ENCODE results near the gene NOC2L. TPM values are rescaled to one million over a fixed set of nuclear protein-coding genes. Genes with fewer than 3 reads are reported as not detected.
"Not testable (repeated sequence)": the region's sequence is repeated elsewhere in the genome, so short reads cannot be mapped to it uniquely, and the experiment has no call there.

The NOC2L gene
- total RNA-seq, 1 donor from 2014 or later: 69.8 TPM

DNA sequence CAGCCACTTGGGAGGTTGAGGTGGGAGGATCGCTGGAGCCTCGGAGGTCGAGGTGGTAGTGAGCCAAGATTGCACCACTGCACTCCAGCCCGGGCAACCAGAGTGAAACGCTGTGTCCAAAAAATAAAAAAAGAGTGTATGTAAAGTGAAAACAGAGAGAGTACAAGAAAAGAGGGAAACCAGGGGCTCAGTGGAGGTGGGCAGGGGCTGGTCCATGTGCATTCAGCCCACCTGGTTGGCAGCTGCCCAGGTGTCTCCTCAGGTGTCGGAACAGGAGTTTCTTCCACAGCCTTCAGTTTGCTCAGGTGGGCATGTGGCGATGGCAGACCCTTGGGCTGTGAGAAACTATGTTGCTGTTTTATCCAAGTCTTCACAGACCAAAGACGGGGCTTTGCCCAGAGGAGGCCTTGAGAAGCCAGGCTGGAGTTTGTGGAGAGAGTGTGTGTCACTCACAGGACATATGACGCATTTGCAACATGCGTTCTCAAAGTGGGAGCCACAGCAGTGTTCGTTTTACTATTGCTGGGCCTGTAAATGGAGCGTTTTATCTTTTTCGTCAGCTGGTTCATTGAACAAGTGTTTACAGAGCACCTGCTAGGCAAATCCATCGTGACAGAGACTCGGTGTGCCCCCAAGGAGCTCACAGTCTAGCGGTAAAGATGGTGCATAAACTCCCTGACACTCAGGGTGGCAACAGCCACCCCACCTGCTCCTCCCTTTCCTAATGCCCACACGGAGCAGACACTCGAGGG lies 57.8 kb downstream of the NOC2L start:
- peaks cover under 1% of the 10 kb centered on the region for H3K36me3 Mint-ChIP-seq
- H3K4me1 Mint-ChIP-seq: peaks cover 22% of the 10 kb centered on the region
- TF ChIP-seq, protein P1, sequence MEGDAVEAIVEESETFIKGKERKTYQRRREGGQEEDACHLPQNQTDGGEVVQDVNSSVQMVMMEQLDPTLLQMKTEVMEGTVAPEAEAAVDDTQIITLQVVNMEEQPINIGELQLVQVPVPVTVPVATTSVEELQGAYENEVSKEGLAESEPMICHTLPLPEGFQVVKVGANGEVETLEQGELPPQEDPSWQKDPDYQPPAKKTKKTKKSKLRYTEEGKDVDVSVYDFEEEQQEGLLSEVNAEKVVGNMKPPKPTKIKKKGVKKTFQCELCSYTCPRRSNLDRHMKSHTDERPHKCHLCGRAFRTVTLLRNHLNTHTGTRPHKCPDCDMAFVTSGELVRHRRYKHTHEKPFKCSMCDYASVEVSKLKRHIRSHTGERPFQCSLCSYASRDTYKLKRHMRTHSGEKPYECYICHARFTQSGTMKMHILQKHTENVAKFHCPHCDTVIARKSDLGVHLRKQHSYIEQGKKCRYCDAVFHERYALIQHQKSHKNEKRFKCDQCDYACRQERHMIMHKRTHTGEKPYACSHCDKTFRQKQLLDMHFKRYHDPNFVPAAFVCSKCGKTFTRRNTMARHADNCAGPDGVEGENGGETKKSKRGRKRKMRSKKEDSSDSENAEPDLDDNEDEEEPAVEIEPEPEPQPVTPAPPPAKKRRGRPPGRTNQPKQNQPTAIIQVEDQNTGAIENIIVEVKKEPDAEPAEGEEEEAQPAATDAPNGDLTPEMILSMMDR (IDR thresholded peaks at IDR 0.05; ENCODE audit: unreplicated experiment): no peak
- no peak overlapping the region for H3K4me3 Mint-ChIP-seq
- H3K27ac Mint-ChIP-seq: no peak overlapping the region
- no peak for DNase-seq (ENCODE audit: low spot score in 2 of 2, unreplicated experiment in 2 of 2)
- no peaks in the 10 kb centered on the region for H3K9me3 Mint-ChIP-seq
- peaks cover 38% of the 10 kb centered on the region for H3K27me3 Mint-ChIP-seq (ENCODE audit: low read depth)

DNA sequence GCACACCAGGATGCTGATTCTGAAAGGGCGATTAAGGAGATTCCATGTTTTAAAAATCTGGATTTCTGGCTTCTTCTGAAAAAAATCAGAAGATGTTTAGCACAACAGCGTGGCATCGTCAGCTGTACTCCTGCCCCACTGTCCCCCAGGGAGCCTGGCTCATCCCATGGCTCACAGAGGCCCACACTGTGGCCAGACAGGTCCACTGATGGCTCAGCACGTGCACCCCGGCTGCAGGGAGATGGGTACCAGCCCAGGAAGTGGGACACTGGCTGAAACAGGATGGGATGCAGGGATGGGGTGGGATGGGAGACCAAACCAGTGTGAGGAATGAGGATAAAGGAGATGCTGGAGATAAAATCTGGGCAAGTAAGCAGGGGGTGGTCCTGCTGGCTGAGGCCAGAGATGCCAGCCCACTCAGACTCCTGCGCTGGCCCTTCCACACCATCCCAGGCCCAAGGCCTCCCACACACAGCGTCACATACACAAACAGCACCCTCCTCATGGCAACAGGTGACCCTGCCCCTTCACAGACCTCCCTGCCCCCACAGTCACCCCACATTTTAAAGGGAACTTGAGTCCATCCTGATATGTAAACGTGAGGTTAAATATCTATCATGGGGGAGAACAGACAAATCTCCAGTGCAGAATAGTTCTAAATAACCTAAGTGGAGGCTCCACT lies 59.3 kb downstream of the NOC2L start:
- TF ChIP-seq, protein P1 (IDR thresholded peaks at IDR 0.05; ENCODE audit: unreplicated experiment): no peak
- Mint-ChIP-seq H3K27ac (no peak overlapping the region), H3K4me1 (peaks cover 9% of the 10 kb centered on the region), H3K36me3 (no peaks in the 10 kb centered on the region), H3K27me3 (ENCODE audit: low read depth) (peaks cover 50% of the 10 kb centered on the region), H3K9me3 (no peaks in the 10 kb centered on the region), H3K4me3 (no peak overlapping the region)
- no peak for DNase-seq (ENCODE audit: low spot score in 2 of 2, unreplicated experiment in 2 of 2)

DNA sequence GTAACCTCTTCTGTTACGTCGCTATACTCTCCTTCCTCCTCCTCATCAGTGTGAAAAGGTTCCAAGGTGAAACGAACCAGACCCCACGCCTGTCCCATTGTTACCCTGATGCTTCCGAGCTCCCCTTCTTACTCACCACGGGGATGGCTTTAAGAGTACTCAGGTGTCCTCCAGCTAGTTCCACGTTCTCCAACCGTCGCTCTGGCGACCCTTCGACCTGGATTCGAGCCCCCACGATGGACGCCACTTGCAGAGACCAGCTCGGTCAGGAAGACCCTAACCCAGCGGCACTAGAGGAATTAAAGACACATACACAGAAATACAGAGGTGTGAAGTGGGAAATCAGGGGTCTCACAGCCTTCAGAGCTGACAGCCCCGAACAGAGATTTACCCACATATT lies 61.1 kb downstream of the NOC2L start:
- not testable (repeated sequence) for H3K4me1 Mint-ChIP-seq; H3K4me3 Mint-ChIP-seq; H3K9me3 Mint-ChIP-seq; H3K27ac Mint-ChIP-seq; H3K36me3 Mint-ChIP-seq; DNase-seq (ENCODE audit: low spot score in 2 of 2, unreplicated experiment in 2 of 2)
- H3K27me3 Mint-ChIP-seq (ENCODE audit: low read depth): peaks cover 63% of the 10 kb centered on the region

DNA sequence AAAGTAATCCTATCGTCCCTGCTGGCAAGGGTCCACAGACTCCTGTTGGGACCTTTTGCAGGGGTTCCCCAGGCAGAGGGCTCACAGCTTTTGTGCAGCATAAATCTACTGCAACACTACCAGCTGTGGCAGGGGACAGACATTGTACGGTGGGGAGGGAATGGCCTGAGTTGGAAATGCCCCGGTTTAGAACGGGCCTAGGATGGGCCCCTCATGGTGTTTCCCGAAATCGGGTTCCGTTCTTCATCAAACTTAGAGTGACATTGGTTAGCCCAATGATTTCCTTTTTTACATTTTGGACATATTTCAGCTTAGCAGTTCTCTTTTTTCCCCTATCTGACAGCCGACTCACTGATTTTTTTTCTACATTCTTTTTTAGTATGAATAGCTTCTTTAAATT lies 61.8 kb downstream of the NOC2L start:
- Mint-ChIP-seq H3K27ac (no peak overlapping the region), H3K9me3 (no peaks in the 10 kb centered on the region), H3K36me3 (no peaks in the 10 kb centered on the region), H3K4me3 (no peak overlapping the region), H3K4me1 (peaks cover 9% of the 10 kb centered on the region), H3K27me3 (ENCODE audit: low read depth) (peaks cover 65% of the 10 kb centered on the region)
- TF ChIP-seq, protein P1 (IDR thresholded peaks at IDR 0.05; ENCODE audit: unreplicated experiment): no peak
- no peak for DNase-seq (ENCODE audit: low spot score in 2 of 2, unreplicated experiment in 2 of 2)

Other genes with a start within 250 kb of the NOC2L start
- 303 to 325 TPM (median 313 TPM) in 3 replicates for gene SAMD11, start 35.3 kb downstream of the NOC2L start, total RNA-seq
- 44.7 to 49.8 TPM (median 47.0 TPM) in 3 replicates for gene KLHL17, start 1.3 kb upstream of the NOC2L start, total RNA-seq
- 33.6 to 36.0 TPM (median 34.4 TPM) in 3 replicates for gene PLEKHN1, start 7.2 kb upstream of the NOC2L start, total RNA-seq
- 1.6 to 2.8 TPM (median 2.7 TPM) in 3 replicates for gene PERM1, start 22.8 kb upstream of the NOC2L start, total RNA-seq
- gene HES4, start 40.8 kb upstream of the NOC2L start, total RNA-seq: 87.7 to 92.1 TPM (median 92.0 TPM) in 3 replicates
- gene ISG15, start 54.2 kb upstream of the NOC2L start, total RNA-seq: 112 to 139 TPM (median 123 TPM) in 3 replicates
- 502 to 532 TPM (median 514 TPM) in 3 replicates for gene AGRN, start 60.9 kb upstream of the NOC2L start, total RNA-seq
- 0.27 to 0.57 TPM (median 0.40 TPM) in 3 replicates for gene RNF223, start 115.0 kb upstream of the NOC2L start, total RNA-seq
- gene C1orf159, start 156.8 kb upstream of the NOC2L start, total RNA-seq: 28.4 to 32.8 TPM (median 31.8 TPM) in 3 replicates
- 0.32 to 0.47 TPM in 2 of 3 replicates, not detected in the other for gene TTLL10, start 214.6 kb upstream of the NOC2L start, total RNA-seq
- 0.51 to 1.2 TPM (median 0.93 TPM) in 3 replicates for gene TNFRSF18, start 247.3 kb upstream of the NOC2L start, total RNA-seq

Data from mesothelial cell of epicardium (in vitro differentiated cells).